ENCODE results near the gene PTGER2.

Gene PTGER2

DNA sequence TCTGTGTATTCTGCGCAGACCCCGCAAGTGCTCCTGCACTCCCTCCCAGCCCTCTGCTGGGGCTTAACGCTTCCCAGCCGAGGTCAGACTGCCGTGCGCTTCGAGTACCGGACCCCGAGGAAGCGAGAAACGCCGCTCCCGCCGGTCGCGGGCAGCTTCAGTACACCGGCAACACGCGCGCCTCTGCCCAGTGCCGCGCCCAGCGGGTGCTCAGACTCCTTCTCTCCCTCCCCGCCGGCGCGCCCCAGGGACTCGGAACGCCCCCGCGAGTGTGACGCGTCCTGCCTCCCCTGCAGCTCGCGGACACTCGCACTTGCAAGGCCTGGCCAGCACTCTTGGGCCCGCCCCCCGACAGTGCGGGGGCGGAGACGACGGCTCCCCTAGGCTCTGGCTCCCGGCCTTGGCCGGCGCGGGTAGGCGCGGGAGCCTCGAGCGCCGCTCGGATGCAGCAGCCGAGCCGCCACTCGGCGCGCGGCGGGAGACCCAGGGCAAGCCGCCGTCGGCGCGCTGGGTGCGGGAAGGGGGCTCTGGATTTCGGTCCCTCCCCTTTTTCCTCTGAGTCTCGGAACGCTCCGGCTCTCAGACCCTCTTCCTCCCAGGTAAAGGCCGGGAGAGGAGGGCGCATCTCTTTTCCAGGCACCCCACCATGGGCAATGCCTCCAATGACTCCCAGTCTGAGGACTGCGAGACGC is at the start of gene PTGER2:
Gene PTGER2 (plus strand): TSS at position 410 of the 692 bp plus-strand sequence. CDS start 237 bp downstream, at position 647.
- Histone ChIP-seq H3K9me3 (ENCODE audit: control insufficient read depth, low read length) (no peaks in the 10 kb centered on the region), H3K27me3 (replicated peaks; ENCODE audit: control insufficient read depth, insufficient read depth, low read length) (no peaks in the 10 kb centered on the region), H3K4me3 (ENCODE audit: low read length) (peak within 1 kb of the TSS; percentile 88), H3K4me1 (ENCODE audit: control insufficient read depth, insufficient read depth, low read length) (peaks cover 23% of the 10 kb centered on the region), H3K9ac (ENCODE audit: low read length) (peak within 1 kb of the TSS; percentile 84), H3K36me3 (ENCODE audit: control insufficient read depth, insufficient read depth, low read length, severe bottlenecking) (no peaks in the 10 kb centered on the region)
- DNase-seq (ENCODE audit: low read depth), result peak; percentile 97

DNA sequence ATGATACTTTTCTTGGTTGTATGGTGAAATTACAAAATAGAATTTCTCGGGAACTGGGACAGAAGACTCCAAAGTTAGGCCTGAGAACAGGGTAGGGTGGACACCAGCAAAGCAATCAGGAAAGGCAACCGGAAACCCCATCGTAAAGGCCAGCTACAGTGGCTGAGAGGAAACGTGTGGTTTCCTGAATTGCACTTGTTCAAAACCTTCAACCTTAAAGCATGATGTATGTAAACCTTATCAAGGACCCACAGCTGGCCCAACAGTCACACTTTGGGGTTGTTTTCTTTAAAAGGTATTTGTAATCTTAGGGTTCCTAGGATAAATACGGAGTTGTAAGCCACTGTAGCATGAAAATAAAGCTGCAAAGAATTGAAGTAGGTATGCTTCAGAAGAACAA is 48.9 kb upstream of the PTGER2 start:
- H3K9ac ChIP-seq (ENCODE audit: low read length), result no peak overlapping the region
- H3K36me3 ChIP-seq (ENCODE audit: control insufficient read depth, insufficient read depth, low read length, severe bottlenecking), result no peaks in the 10 kb centered on the region
- peaks cover 9% of the 10 kb centered on the region for H3K27me3 ChIP-seq (replicated peaks; ENCODE audit: control insufficient read depth, insufficient read depth, low read length)
- no peaks in the 10 kb centered on the region for H3K9me3 ChIP-seq (ENCODE audit: control insufficient read depth, low read length)
- peaks cover 38% of the 10 kb centered on the region for H3K4me1 ChIP-seq (ENCODE audit: control insufficient read depth, insufficient read depth, low read length)
- DNase-seq (ENCODE audit: low read depth), result no peak
- no peak overlapping the region for H3K4me3 ChIP-seq (ENCODE audit: low read length)

DNA sequence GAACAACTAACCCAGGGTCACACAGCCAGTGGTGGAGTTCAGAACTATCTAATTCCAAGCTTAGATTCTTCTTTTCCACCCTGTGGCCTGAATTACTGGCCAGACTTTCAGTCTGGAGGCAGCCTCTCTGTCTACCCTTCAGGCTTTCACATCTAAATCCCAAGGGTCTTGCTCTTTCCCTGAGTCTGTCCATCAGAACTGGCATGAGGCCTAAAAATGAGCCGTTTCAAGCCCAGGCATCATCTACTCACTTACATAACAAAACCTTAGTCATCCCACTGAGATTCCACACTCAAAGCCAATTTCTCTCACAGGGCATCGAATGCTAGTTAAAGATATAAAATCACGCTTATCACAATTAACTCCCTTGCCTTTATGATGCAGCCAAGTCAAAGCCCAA is 47.9 kb upstream of the PTGER2 start:
- Histone ChIP-seq H3K9ac (ENCODE audit: low read length) (no peak overlapping the region), H3K9me3 (ENCODE audit: control insufficient read depth, low read length) (no peaks in the 10 kb centered on the region), H3K4me1 (ENCODE audit: control insufficient read depth, insufficient read depth, low read length) (peaks cover 38% of the 10 kb centered on the region), H3K27me3 (replicated peaks; ENCODE audit: control insufficient read depth, insufficient read depth, low read length) (peaks cover 9% of the 10 kb centered on the region), H3K36me3 (ENCODE audit: control insufficient read depth, insufficient read depth, low read length, severe bottlenecking) (no peaks in the 10 kb centered on the region), H3K4me3 (ENCODE audit: low read length) (no peak overlapping the region)
- peak; percentile 84 for DNase-seq (ENCODE audit: low read depth)

GRCh38 chr14:52266782-52267181 is 47.3 kb upstream of the PTGER2 start:
- Histone ChIP-seq H3K4me3 (ENCODE audit: low read length) (peak overlapping the region; percentile 80), H3K9ac (ENCODE audit: low read length) (peak overlapping the region; percentile 40), H3K4me1 (ENCODE audit: control insufficient read depth, insufficient read depth, low read length) (peaks cover 38% of the 10 kb centered on the region), H3K9me3 (ENCODE audit: control insufficient read depth, low read length) (no peaks in the 10 kb centered on the region), H3K27me3 (replicated peaks; ENCODE audit: control insufficient read depth, insufficient read depth, low read length) (peaks cover 9% of the 10 kb centered on the region), H3K36me3 (ENCODE audit: control insufficient read depth, insufficient read depth, low read length, severe bottlenecking) (no peaks in the 10 kb centered on the region)
- no peak for DNase-seq (ENCODE audit: low read depth)

DNA sequence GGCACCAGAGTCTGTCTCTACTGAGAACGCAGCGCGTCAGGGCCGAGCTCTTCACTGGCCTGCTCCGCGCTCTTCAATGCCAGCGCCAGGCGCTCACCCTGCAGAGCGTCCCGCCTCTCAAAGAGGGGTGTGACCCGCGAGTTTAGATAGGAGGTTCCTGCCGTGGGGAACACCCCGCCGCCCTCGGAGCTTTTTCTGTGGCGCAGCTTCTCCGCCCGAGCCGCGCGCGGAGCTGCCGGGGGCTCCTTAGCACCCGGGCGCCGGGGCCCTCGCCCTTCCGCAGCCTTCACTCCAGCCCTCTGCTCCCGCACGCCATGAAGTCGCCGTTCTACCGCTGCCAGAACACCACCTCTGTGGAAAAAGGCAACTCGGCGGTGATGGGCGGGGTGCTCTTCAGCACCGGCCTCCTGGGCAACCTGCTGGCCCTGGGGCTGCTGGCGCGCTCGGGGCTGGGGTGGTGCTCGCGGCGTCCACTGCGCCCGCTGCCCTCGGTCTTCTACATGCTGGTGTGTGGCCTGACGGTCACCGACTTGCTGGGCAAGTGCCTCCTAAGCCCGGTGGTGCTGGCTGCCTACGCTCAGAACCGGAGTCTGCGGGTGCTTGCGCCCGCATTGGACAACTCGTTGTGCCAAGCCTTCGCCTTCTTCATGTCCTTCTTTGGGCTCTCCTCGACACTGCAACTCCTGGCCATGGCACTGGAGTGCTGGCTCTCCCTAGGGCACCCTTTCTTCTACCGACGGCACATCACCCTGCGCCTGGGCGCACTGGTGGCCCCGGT is 46.4 kb upstream of the PTGER2 start, which contains the start of gene PTGDR:
Gene PTGDR (plus strand): TSS at position 198 of the 778 bp plus-strand sequence. CDS start 117 bp downstream, at position 315.
- H3K4me3 ChIP-seq (ENCODE audit: low read length), result peak within 1 kb of the TSS; percentile 80

GRCh38 chr14:52268279-52269061 is 45.6 kb upstream of the PTGER2 start:
- Histone ChIP-seq H3K27me3 (replicated peaks; ENCODE audit: control insufficient read depth, insufficient read depth, low read length) (peaks cover 9% of the 10 kb centered on the region), H3K9me3 (ENCODE audit: control insufficient read depth, low read length) (no peaks in the 10 kb centered on the region), H3K36me3 (ENCODE audit: control insufficient read depth, insufficient read depth, low read length, severe bottlenecking) (no peaks in the 10 kb centered on the region), H3K9ac (ENCODE audit: low read length) (peak overlapping the region; percentile 50), H3K4me1 (ENCODE audit: control insufficient read depth, insufficient read depth, low read length) (peaks cover 38% of the 10 kb centered on the region), H3K4me3 (ENCODE audit: low read length) (peak overlapping the region; percentile 80)
- DNase-seq (ENCODE audit: low read depth), result peak; percentile 57

More for the DNA sequence above, 46.4 kb upstream of the PTGER2 start, which contains the start of gene PTGDR:
- H3K9ac ChIP-seq (ENCODE audit: low read length), result peak within 1 kb of the TSS; percentile 50
- DNase-seq (ENCODE audit: low read depth), result peak; percentile 27
- H3K4me1 ChIP-seq (ENCODE audit: control insufficient read depth, insufficient read depth, low read length), result peaks cover 38% of the 10 kb centered on the region
- H3K36me3 ChIP-seq (ENCODE audit: control insufficient read depth, insufficient read depth, low read length, severe bottlenecking), result no peaks in the 10 kb centered on the region
- H3K9me3 ChIP-seq (ENCODE audit: control insufficient read depth, low read length), result no peaks in the 10 kb centered on the region
- peaks cover 9% of the 10 kb centered on the region for H3K27me3 ChIP-seq (replicated peaks; ENCODE audit: control insufficient read depth, insufficient read depth, low read length)

DNA sequence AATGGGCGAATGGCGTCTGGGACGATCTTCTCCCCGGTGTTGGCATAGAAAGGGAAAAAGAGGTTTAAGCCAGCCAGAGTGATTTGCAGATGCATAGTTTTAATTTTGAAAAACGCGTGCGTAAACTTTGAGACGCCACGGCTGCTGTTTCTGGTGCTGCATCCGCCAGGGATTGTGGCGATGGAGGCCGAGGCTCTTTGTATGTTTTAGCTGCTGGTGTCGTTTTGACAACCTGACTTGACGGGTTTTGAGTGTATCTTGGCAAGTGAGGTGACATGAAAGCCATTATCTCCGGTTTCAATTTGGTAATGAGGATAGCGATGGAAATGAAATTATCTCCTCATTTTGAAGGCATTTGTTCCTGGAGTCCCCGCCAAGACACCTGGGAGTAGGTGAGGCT is 45.0 kb upstream of the PTGER2 start:
- no peak for DNase-seq (ENCODE audit: low read depth)
- Histone ChIP-seq H3K36me3 (ENCODE audit: control insufficient read depth, insufficient read depth, low read length, severe bottlenecking) (no peaks in the 10 kb centered on the region), H3K9ac (ENCODE audit: low read length) (peak overlapping the region; percentile 50), H3K9me3 (ENCODE audit: control insufficient read depth, low read length) (no peaks in the 10 kb centered on the region), H3K27me3 (replicated peaks; ENCODE audit: control insufficient read depth, insufficient read depth, low read length) (peaks cover 9% of the 10 kb centered on the region), H3K4me3 (ENCODE audit: low read length) (peak overlapping the region; percentile 80), H3K4me1 (ENCODE audit: control insufficient read depth, insufficient read depth, low read length) (peaks cover 38% of the 10 kb centered on the region)

DNA sequence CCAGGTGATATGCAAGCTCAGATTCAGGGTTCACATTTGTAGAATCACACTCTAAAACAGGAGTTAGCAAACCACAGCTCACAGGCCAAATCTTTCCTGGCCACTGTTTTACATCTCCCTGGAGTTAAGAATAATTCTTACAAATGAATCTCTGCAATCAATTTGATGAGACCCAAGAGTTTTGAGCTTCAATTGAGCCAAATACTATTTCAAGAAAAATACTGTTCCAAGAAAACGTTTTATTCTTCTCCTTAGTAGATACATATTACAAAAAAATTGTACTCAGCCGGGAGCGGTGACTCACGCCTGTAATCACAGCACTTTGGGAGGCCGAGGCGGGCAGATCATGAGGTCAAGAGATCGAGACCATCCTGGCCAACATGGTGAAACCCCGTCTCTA is 44.1 kb upstream of the PTGER2 start:
- no peak overlapping the region for H3K4me3 ChIP-seq (ENCODE audit: low read length)
- H3K4me1 ChIP-seq (ENCODE audit: control insufficient read depth, insufficient read depth, low read length), result peaks cover 38% of the 10 kb centered on the region
- no peak for DNase-seq (ENCODE audit: low read depth)
- no peaks in the 10 kb centered on the region for H3K36me3 ChIP-seq (ENCODE audit: control insufficient read depth, insufficient read depth, low read length, severe bottlenecking)
- H3K27me3 ChIP-seq (replicated peaks; ENCODE audit: control insufficient read depth, insufficient read depth, low read length), result peaks cover 9% of the 10 kb centered on the region
- H3K9ac ChIP-seq (ENCODE audit: low read length), result no peak overlapping the region
- H3K9me3 ChIP-seq (ENCODE audit: control insufficient read depth, low read length), result no peaks in the 10 kb centered on the region

GRCh38 chr14:52271538-52271937 is 42.6 kb upstream of the PTGER2 start:
- no peak for DNase-seq (ENCODE audit: low read depth)
- H3K4me3 ChIP-seq (ENCODE audit: low read length), result no peak overlapping the region
- no peak overlapping the region for H3K9ac ChIP-seq (ENCODE audit: low read length)
- H3K27me3 ChIP-seq (replicated peaks; ENCODE audit: control insufficient read depth, insufficient read depth, low read length), result peaks cover 9% of the 10 kb centered on the region
- H3K36me3 ChIP-seq (ENCODE audit: control insufficient read depth, insufficient read depth, low read length, severe bottlenecking), result no peaks in the 10 kb centered on the region
- H3K9me3 ChIP-seq (ENCODE audit: control insufficient read depth, low read length), result no peaks in the 10 kb centered on the region
- H3K4me1 ChIP-seq (ENCODE audit: control insufficient read depth, insufficient read depth, low read length), result peaks cover 30% of the 10 kb centered on the region

DNA sequence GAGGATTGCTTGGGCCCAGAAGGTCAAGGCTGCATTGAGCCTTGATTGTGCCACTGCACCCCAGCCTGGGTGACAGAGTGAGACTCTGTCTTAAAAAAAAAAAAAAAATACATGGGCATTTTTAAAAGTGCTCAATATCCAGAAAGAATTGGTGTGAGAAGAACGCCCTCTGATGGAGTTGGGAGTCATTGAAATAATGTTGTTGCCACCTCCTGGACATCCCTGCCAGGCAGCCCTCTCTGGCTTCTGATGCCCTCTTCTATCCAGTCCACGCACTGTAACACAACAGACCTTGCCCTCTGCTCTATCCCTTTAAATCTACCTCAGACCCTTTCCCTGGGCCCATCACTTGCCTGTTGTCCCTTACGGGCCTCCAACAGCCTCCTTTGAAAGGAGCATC is 41.7 kb upstream of the PTGER2 start:
- H3K36me3 ChIP-seq (ENCODE audit: control insufficient read depth, insufficient read depth, low read length, severe bottlenecking), result no peaks in the 10 kb centered on the region
- H3K4me3 ChIP-seq (ENCODE audit: low read length), result no peak overlapping the region
- H3K9me3 ChIP-seq (ENCODE audit: control insufficient read depth, low read length), result no peaks in the 10 kb centered on the region
- H3K9ac ChIP-seq (ENCODE audit: low read length), result no peak overlapping the region
- peaks cover 22% of the 10 kb centered on the region for H3K4me1 ChIP-seq (ENCODE audit: control insufficient read depth, insufficient read depth, low read length)
- peak; percentile 77 for DNase-seq (ENCODE audit: low read depth)
- H3K27me3 ChIP-seq (replicated peaks; ENCODE audit: control insufficient read depth, insufficient read depth, low read length), result peaks cover 9% of the 10 kb centered on the region

DNA sequence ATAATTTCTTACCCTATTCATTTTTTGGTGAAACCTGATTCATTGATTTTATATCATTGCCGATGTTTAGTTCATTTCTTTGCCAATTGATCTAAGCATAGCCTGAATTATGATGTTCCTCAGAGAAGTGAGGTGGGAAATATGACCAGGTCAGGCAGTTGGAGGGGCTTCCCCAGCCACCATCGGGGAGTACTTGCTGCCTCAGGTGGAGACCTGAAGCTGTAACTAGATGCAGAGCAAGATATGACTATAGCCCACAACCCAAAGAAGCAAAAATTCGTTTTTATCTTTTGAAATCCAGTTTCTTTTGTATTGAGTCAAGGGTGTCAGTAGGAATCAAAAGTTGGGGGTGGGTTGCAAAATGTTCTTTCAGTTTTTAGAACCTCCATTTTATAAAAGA is 38.7 kb upstream of the PTGER2 start:
- Histone ChIP-seq H3K4me3 (ENCODE audit: low read length) (no peak overlapping the region), H3K4me1 (ENCODE audit: control insufficient read depth, insufficient read depth, low read length) (peaks cover 11% of the 10 kb centered on the region), H3K36me3 (ENCODE audit: control insufficient read depth, insufficient read depth, low read length, severe bottlenecking) (no peaks in the 10 kb centered on the region), H3K27me3 (replicated peaks; ENCODE audit: control insufficient read depth, insufficient read depth, low read length) (no peaks in the 10 kb centered on the region), H3K9me3 (ENCODE audit: control insufficient read depth, low read length) (no peaks in the 10 kb centered on the region), H3K9ac (ENCODE audit: low read length) (no peak overlapping the region)
- DNase-seq (ENCODE audit: low read depth), result no peak
